Stimulated activated CD4-positive, alpha-beta T cell treated with anti-CD3 and anti-CD28 coated beads, Interleukin-4, amount 100 ng/mL, for 1 hour (primary cell): ENCODE results near the gene SHLD2.
"Not testable (repeated sequence)": the region's sequence is repeated elsewhere in the genome, so short reads cannot be mapped to it uniquely, and the experiment has no call there.

ENCODE experiments used
- DNase-seq: peaks from one replicate; pipeline ENCODE4 v3.0.0-alpha.2; 2020

The SHLD2 gene, protein sequence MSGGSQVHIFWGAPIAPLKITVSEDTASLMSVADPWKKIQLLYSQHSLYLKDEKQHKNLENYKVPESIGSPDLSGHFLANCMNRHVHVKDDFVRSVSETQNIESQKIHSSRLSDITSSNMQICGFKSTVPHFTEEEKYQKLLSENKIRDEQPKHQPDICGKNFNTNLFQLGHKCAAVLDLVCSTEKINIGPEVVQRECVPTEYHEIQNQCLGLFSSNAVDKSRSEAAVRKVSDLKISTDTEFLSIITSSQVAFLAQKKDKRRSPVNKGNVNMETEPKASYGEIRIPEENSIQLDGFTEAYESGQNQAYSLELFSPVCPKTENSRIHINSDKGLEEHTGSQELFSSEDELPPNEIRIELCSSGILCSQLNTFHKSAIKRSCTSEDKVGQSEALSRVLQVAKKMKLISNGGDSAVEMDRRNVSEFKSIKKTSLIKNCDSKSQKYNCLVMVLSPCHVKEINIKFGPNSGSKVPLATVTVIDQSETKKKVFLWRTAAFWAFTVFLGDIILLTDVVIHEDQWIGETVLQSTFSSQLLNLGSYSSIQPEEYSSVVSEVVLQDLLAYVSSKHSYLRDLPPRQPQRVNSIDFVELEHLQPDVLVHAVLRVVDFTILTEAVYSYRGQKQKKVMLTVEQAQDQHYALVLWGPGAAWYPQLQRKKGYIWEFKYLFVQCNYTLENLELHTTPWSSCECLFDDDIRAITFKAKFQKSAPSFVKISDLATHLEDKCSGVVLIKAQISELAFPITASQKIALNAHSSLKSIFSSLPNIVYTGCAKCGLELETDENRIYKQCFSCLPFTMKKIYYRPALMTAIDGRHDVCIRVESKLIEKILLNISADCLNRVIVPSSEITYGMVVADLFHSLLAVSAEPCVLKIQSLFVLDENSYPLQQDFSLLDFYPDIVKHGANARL

DNA sequence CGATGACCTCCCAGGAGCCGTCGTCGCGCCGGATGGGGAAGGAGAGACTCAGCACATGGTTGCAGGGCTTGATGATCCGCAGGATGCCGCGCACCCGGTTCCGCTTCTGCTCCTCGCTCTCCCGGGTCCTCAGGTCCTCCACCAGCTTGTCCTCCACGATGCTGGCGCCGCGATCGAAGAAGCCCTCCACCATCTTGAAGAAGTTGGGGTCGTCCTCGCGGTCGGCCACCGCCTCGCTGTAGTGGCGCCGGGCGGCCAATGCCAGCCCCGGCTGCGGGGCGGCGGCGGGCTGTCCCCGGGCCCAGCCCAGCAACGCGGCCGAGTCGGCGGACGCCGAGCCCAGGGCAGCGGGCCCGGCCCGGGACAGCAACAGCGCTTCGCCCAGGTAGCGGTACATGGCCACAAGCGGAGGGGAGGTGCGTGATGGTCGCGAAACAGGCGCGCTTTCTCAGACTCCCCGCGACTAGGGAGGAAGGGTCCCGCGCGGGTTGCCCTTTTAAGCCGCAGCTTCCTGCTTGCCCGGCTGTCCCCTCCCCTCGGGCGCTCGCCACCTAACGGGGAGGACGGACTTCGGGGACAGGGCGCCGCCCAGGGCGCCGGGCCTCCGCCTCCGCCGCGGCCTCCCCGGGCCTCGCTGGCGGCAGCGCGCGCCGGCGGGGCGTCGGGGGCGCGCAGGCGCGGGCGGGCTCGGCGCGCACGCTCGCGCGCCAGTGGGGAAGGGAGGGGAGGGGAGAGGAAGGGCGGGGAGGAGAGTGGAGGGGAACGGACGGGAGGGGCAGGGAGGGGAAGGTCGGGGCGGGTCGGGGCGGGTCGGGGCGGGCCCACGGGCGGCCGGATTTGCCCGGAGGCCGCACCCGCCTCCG, at the start of gene SHLD2, which contains the start of gene GLUD1:
TSS of gene SHLD2 (plus strand) at position 834 of the 863 bp plus-strand sequence. CDS start 56,149 bp downstream, outside the sequence.
TSS of gene GLUD1 (minus strand) at position 471 of the 863 bp plus-strand sequence. CDS start at position 397, 74 bp downstream.
- peak; percentile 83 for DNase-seq

- no peak for DNase-seq
Measured at GRCh38 chr10:87045434-87045938, 49.5 kb upstream of the SHLD2 start.

GRCh38 chr10:87053111-87053510, 41.9 kb upstream of the SHLD2 start:
- no peak for DNase-seq

GRCh38 chr10:87053577-87054181, 41.3 kb upstream of the SHLD2 start:
- no peak for DNase-seq

DNA sequence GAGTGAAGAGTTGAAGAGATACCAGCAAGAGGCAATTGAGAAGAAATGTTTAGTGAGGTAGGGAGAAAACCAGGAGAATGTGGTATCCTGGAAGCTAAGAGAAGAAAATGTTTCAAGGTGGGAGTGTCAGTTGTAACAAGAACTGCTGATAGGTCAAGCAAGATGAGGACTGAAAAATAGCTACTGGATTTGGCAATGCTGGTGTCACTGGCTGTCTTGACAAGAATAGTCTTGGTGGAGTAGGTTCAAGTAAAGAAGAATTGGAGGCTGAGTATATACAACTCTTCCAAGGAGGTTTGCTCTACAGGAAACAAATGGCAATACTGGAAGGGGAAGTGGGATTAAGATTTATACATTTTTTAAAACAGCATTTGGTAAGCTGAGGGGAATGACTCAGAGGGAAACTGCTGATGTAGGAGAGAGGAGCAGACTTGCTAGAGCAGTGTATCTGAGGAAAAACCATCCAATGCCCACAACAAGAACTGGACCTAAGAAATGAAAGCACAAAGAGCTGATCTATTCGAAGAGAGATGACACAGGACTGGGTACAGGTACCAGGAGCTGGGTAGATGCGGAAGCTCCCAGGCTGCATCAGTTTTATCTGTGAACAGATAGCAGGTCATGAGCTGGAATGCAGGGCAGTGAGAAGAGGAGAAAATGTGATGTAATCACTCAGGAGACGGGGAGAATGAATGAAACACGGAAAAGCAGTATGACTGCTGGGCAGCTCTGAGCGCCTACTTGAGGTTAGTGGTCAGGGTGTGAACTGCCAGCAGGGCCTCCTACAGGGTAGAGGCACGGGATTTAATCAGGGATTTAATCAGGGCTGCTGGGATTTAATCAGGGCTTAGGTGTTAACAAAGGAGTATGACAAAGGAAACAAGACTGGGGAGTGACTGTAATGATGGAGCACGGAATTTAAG, 40.4 kb upstream of the SHLD2 start:
- DNase-seq, result no peak

DNA sequence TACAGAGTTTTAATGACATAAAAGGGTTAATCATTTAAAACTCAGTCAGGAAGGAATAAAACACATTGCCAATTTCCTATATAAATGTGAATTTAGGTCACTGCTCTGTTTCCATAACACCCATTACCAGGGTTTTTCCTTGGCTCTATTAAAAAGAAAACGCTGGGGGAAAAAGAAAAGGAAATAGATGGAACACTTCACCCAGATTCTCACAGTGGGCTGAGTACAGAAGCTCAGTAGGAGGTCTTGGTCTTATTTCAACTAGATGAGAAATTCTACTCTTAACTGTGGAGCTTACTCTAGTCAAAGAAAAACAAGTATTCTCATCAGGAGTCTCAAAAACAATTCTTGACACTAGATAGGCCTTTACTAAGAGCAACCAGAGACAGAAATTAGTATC, 36.8 kb upstream of the SHLD2 start:
- no peak for DNase-seq

DNA sequence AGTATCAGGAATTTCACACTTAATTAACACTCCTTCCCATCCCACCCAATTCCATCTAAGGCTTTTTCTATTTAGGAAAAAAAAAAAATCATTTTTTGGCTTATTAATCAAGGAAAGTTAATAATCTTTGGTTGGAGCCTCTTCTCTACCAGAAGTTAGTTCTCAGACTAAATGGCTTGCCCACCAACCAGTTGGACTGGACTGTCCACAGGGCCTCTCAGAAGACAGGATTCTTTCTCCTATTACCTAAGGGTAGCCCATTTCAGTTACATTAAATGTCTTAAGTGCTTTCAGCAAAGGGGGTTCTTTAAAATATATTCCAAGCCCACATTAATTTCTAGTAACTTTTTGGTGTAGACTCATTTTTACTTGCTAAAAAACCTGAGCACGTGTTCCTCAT, 35.6 kb upstream of the SHLD2 start:
- DNase-seq, result no peak

DNA sequence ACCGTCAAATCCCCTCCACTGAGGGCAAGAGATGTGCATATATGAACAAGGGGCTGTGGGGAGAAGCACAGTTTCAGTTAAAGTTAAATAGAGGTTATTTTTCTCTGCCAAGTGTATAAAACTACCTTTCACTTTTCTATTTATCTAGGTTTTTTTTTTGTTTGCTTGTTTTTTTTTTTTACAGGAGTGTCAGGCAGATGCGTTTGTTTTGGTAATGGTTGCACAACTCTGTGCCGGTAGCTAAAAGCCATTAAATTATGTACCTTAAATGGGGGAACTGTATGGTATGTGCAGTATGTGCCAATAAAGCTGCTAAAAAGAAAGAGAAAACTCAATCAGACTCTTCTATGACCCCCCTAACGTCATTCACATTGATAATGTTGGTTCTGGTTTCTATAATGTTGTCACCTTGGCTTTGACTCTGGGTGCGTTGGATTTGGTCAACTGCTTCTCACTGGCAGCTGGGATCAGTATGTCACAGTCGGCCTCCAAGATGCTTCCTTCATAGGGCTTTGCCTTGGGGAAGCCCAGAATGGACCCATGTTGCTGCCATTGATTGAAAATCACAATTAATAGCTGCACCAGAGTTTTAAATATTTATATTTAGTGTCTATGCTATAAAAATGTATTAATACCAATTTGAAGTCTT, 34.6 kb upstream of the SHLD2 start:
- DNase-seq, result no peak

GRCh38 chr10:87064651-87065050, 30.4 kb upstream of the SHLD2 start:
- no peak for DNase-seq

DNA sequence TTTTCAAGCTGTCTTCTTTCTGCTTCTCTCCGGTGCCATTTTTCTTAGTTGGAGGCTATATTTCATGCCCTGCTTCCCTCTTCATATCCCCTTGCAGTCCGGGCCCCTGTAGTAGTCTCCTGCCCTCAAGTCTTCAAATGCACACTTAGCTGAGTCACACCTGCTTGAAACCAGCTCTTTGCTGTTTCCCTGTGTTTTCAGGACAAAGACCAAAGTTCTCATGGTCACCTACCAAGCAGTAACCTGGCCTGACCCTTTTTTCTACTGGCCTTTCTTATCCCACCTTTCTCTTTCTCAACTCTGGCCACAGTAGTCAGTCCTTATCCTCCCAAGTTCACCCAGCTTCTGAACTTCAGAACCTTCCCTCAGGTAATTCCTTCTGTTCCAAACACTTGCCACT, 28.8 kb upstream of the SHLD2 start:
- no peak for DNase-seq

- DNase-seq, result no peak
Measured at GRCh38 chr10:87066865-87067264, 28.1 kb upstream of the SHLD2 start.

GRCh38 chr10:87068281-87068680, 26.7 kb upstream of the SHLD2 start:
- no peak for DNase-seq

- DNase-seq, result no peak
Measured at GRCh38 chr10:87072449-87072848, 22.6 kb upstream of the SHLD2 start.

- not testable (repeated sequence) for DNase-seq
Measured at GRCh38 chr10:87076421-87076820, 18.6 kb upstream of the SHLD2 start.

GRCh38 chr10:87079106-87079836, 15.7 kb upstream of the SHLD2 start:
- DNase-seq, result no peak

DNA sequence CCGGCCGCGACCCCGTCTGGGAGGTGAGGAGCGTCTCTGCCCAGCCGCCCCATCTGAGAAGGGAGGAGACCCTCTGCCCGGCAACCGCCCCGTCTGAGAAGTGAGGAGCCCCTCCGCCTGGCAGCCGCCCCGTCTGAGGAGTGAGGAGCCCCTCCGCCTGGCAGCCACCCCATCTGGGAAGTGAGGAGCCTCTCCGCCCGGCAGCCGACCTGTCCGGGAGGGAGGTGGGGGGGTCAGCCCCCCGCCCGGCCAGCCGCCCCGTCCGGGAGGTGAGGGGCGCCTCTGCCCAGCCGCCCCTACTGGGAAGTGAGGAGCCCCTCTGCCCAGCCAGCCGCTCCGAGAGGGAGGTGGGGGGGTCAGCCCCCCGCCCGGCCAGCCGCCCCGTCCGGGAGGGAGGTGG, 14.4 kb upstream of the SHLD2 start:
- DNase-seq, result not testable (repeated sequence)

DNA sequence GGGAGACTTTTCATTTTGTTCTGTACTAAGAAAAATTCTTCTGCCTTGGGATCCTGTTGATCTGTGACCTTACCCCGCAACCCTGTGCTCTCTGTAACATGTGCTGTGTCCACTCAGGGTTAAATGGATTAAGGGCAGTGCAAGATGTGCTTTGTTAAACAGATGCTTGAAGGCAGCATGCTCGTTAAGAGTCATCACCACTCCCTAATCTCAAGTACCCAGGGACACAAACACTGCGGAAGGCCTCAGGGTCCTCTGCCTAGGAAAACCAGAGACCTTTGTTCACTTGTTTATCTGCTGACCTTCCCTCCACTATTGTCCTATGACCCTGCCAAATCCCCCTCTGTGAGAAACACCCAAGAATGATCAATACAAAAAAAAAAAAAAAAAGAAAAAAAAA, 13.4 kb upstream of the SHLD2 start:
- DNase-seq, result not testable (repeated sequence)

DNA sequence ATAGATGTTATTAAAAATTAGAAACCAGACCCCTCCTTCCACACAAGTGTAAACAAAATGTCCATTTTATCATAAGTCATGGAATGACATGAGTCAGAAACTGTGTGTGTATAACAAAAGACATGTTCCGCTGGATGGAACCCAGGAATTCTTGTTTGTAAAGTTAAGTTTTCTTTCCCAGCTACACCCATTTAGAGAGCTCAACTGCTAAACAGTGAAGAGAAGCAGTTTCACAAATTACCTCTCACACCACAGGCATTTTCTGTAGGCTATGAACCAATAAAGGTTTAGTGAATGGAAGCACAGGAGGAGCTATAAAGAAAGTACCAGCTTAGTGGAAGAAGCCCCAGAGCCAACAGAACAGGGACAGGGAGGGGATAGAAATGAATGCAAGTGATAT, 12.8 kb upstream of the SHLD2 start:
- not testable (repeated sequence) for DNase-seq

- DNase-seq, result not testable (repeated sequence)
Measured at GRCh38 chr10:87083576-87084290, 11.3 kb upstream of the SHLD2 start.
